ENCODE results near the gene ZNF483.

DNA sequence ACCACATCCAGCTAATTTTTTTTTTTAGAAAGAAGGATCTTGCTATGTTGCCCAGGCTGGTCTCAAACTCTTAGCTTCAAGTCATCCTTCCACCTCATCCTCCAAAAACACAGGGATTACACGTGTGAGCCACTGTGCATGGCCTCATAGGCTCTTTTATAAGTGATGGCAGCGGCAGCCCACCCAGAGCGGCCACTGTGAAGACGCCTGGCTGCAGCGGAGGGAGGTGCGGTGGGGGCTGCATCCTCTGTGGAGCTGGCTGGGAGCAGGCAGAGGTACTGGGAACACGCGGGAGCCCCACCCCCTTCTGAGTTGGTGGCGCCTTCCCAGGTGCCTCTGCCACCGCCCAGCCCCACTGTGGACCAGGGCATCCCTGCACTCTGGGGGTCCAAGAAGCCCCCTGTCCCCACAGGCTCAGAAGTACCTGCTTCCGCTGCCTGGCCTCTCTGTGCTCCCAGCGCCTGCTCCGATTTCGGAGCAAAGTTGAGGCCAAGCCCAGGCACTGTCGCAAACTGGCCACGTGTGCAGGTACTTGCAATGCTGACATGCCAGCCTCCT lies 23.9 kb upstream of the ZNF483 start:
- TF ChIP-seq, protein P1, sequence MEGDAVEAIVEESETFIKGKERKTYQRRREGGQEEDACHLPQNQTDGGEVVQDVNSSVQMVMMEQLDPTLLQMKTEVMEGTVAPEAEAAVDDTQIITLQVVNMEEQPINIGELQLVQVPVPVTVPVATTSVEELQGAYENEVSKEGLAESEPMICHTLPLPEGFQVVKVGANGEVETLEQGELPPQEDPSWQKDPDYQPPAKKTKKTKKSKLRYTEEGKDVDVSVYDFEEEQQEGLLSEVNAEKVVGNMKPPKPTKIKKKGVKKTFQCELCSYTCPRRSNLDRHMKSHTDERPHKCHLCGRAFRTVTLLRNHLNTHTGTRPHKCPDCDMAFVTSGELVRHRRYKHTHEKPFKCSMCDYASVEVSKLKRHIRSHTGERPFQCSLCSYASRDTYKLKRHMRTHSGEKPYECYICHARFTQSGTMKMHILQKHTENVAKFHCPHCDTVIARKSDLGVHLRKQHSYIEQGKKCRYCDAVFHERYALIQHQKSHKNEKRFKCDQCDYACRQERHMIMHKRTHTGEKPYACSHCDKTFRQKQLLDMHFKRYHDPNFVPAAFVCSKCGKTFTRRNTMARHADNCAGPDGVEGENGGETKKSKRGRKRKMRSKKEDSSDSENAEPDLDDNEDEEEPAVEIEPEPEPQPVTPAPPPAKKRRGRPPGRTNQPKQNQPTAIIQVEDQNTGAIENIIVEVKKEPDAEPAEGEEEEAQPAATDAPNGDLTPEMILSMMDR (conservative IDR thresholded peaks at IDR 0.05; ENCODE audit: low read depth, low read length), result no peak
- TF ChIP-seq RCOR1 (IDR thresholded peaks at IDR 0.05; ENCODE audit: insufficient replicate concordance, low read length) (no peak), POLR2A (IDR thresholded peaks at IDR 0.05; ENCODE audit: low read depth, low read length) (no peak), SMC3 (IDR thresholded peaks at IDR 0.05; ENCODE audit: low read depth, low read length) (no peak), FOS (IDR thresholded peaks at IDR 0.05; ENCODE audit: low read depth, low read length) (no peak), RFX5 (IDR thresholded peaks at IDR 0.05; ENCODE audit: low read depth, low read length) (no peak), NFE2L2 (IDR thresholded peaks at IDR 0.05; ENCODE audit: low read depth, low read length) (no peak), RAD21 (IDR thresholded peaks at IDR 0.05; ENCODE audit: low read length) (no peak), MAFK (IDR thresholded peaks at IDR 0.05; ENCODE audit: low read depth, low read length) (no peak)
- TF ChIP-seq, protein P2, sequence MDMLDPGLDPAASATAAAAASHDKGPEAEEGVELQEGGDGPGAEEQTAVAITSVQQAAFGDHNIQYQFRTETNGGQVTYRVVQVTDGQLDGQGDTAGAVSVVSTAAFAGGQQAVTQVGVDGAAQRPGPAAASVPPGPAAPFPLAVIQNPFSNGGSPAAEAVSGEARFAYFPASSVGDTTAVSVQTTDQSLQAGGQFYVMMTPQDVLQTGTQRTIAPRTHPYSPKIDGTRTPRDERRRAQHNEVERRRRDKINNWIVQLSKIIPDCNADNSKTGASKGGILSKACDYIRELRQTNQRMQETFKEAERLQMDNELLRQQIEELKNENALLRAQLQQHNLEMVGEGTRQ (IDR thresholded peaks at IDR 0.05; ENCODE audit: low read depth, low read length), result no peak

All from IMR-90 (cell line).